Natural killer cell (primary cell): ENCODE results near the gene LARGE1. TPM values are rescaled to one million over a fixed set of nuclear protein-coding genes. Genes with fewer than 3 reads are reported as not detected.

Experiments used
- ATAC-seq, 3 donors: fragments of 150-1000 bp in 2 of 3; fragments of 200-7000 bp in 1 of 3; cut with Tn5 transposase; 1 replicate in 1 of 3; 2 replicates in 2 of 3; pipeline ENCODE4 v1.10.0; 2021; ENCODE audit warnings: mild to moderate bottlenecking in 2 of 3, moderate library complexity in 2 of 3
- DNase-seq, 2 donors: peaks; one replicate each; pipeline versions ENCODE4 v3.0.0 to v3.0.0-alpha.2; 2013 to 2021; ENCODE audit warnings: mixed read lengths in 1 of 2
- H3K27ac ChIP-seq: one replicate; pipeline ENCODE4 v1.5.1; 2013; ENCODE audit warnings: mild to moderate bottlenecking, low read length
- H3K27me3 ChIP-seq: one replicate; pipeline ENCODE4 v1.6.1; 2013; ENCODE audit warnings: low read length; ENCODE audit not compliant: control insufficient read depth, insufficient read depth
- H3K36me3 ChIP-seq: one replicate; pipeline ENCODE4 v1.6.1; 2013; ENCODE audit warnings: low read length; ENCODE audit not compliant: control insufficient read depth, insufficient read depth
- H3K4me1 ChIP-seq: one replicate; pipeline ENCODE4 v1.6.1; 2013; ENCODE audit warnings: low read length; ENCODE audit not compliant: control insufficient read depth, insufficient read depth
- H3K4me3 ChIP-seq: one replicate; pipeline ENCODE4 v1.5.1; 2013; ENCODE audit warnings: low read length
- H3K9me3 ChIP-seq: one replicate; pipeline ENCODE4 v1.6.1; 2013; ENCODE audit warnings: low read length; ENCODE audit not compliant: control insufficient read depth, insufficient read depth
- H3K27ac Mint-ChIP-seq, 2 donors: one replicate each; pipeline ENCODE4 v1.8.0; 2022; ENCODE audit warnings: mild to moderate bottlenecking in 2 of 2, mixed read lengths in 2 of 2, moderate library complexity in 1 of 2
- H3K27me3 Mint-ChIP-seq, 2 donors: one replicate each; pipeline ENCODE4 v1.8.0; 2022; ENCODE audit warnings: low read depth in 2 of 2, mixed read lengths in 2 of 2
- H3K36me3 Mint-ChIP-seq: one replicate; pipeline ENCODE4 v1.8.0; 2022; ENCODE audit warnings: mixed read lengths
- H3K4me1 Mint-ChIP-seq, 2 donors: one replicate each; pipeline ENCODE4 v1.8.0; 2022; ENCODE audit warnings: mixed read lengths in 2 of 2
- H3K4me3 Mint-ChIP-seq: one replicate; pipeline ENCODE4 v1.8.0; 2022; ENCODE audit warnings: mild to moderate bottlenecking, moderate library complexity, mixed read lengths
- H3K9me3 Mint-ChIP-seq, 2 donors: one replicate each; pipeline ENCODE4 v1.8.0; 2022; ENCODE audit warnings: mixed read lengths in 2 of 2
- CTCF ChIP-seq: fragments of 200-600 bp; IDR thresholded peaks from one replicate; pipeline ENCODE4 v1.8.0; 2022; ENCODE audit warnings: antibody characterized with exemption
- WGBS: methylation state at CpG from one replicate; pipeline ENCODE4 v1.1.7; 2013; ENCODE audit warnings: missing lambda C conversion rate; ENCODE audit not compliant: insufficient coverage; 5-methylcytosine and 5-hydroxymethylcytosine counted together
- intact Hi-C: fragments of 100-400 bp; cut with micrococcal nuclease; formaldehyde crosslinking; loops from one replicate; pipeline ENCODE4 v1.14.2; 2022
- total RNA-seq, 4 donors: library from RNA; stranded (reverse); fragments of 120-200 nt in 1 of 4; gene quantifications; one replicate each; pipeline versions ENCODE4 v1.2.3 to v1.2.4, GENCODE V29; 2013 to 2022

Gene LARGE1
- total RNA-seq, 3 donors from 2014 or later (not counting 1 experiment from before 2014, with no cell fraction given): 2.6 to 11.6 (median 4.1) TPM

- no peak for TF ChIP-seq CTCF
- H3K9me3 Mint-ChIP-seq: no peaks in the 10 kb centered on the region
- H3K27ac Mint-ChIP-seq: no peak overlapping the region
These were observed 406.6 kb downstream of the LARGE1 start for GRCh38 chr22:33513388-33514338.

GRCh38 chr22:33512908-33513307, 407.4 kb downstream of the LARGE1 start:
- intact Hi-C loops: no loop called here
- Histone ChIP-seq H3K4me3 (no peak overlapping the region), H3K27ac (no peak overlapping the region), H3K4me1 (no peaks in the 10 kb centered on the region), H3K9me3 (no peaks in the 10 kb centered on the region), H3K27me3 (no peaks in the 10 kb centered on the region), H3K36me3 (no peaks in the 10 kb centered on the region)
- no peak for ATAC-seq
- Mint-ChIP-seq H3K27ac (no peak overlapping the region), H3K27me3 (peaks cover 0 to 8% of the 10 kb centered on the region in 2 donors), H3K36me3 (no peaks in the 10 kb centered on the region), H3K4me1 (no peaks in the 10 kb centered on the region), H3K9me3 (no peaks in the 10 kb centered on the region), H3K4me3 (no peak overlapping the region)
- no peak for TF ChIP-seq CTCF
- no peak for DNase-seq
- WGBS: 76% methylated on average over 3 of the region's 3 CpGs

More at GRCh38 chr22:33513388-33514338, 406.6 kb downstream of the LARGE1 start:
- intact Hi-C loops: no loop called here
- no peaks in the 10 kb centered on the region for H3K4me1 Mint-ChIP-seq
- no peaks in the 10 kb centered on the region for H3K36me3 Mint-ChIP-seq
- no peaks in the 10 kb centered on the region for H3K4me1 ChIP-seq
- peaks cover 0 to under 1% of the 10 kb centered on the region in 2 donors for H3K27me3 Mint-ChIP-seq
- no peaks in the 10 kb centered on the region for H3K36me3 ChIP-seq
- H3K4me3 ChIP-seq: no peak overlapping the region
- DNase-seq: no peak
- WGBS: 90% methylated on average over 5 of the region's 7 CpGs
- H3K27me3 ChIP-seq: no peaks in the 10 kb centered on the region
- no peaks in the 10 kb centered on the region for H3K9me3 ChIP-seq
- no peak overlapping the region for H3K27ac ChIP-seq
- ATAC-seq: no peak
- no peak overlapping the region for H3K4me3 Mint-ChIP-seq

- TF ChIP-seq CTCF: no peak
- no peak for DNase-seq
- Mint-ChIP-seq H3K9me3 (no peaks in the 10 kb centered on the region), H3K27ac (no peak overlapping the region), H3K4me1 (no peaks in the 10 kb centered on the region), H3K27me3 (peaks cover 0 to 9% of the 10 kb centered on the region in 2 donors), H3K36me3 (no peaks in the 10 kb centered on the region), H3K4me3 (no peak overlapping the region)
- no peaks in the 10 kb centered on the region for H3K27me3 ChIP-seq
- H3K36me3 ChIP-seq: no peaks in the 10 kb centered on the region
- no peak overlapping the region for H3K27ac ChIP-seq
- ATAC-seq: no peak
- H3K4me1 ChIP-seq: no peaks in the 10 kb centered on the region
- intact Hi-C loops: no loop called here
- H3K9me3 ChIP-seq: no peaks in the 10 kb centered on the region
- no peak overlapping the region for H3K4me3 ChIP-seq
- 84% methylated on average over 5 of the region's 6 CpGs for WGBS
These were observed 409.8 kb downstream of the LARGE1 start for GRCh38 chr22:33510429-33510904.
